ENCODE results near the gene KDM4C. TPM values are rescaled to one million over a fixed set of nuclear protein-coding genes. Genes with fewer than 3 reads are reported as not detected.
"Not testable (repeated sequence)": the region's sequence is repeated elsewhere in the genome, so short reads cannot be mapped to it uniquely, and the experiment has no call there.

The KDM4C gene
- total and polyA plus RNA-seq, 5 donors from 2014 or later: 27.9 to 99.0 (median 32.0) TPM

- Mint-ChIP-seq H3K27ac (no peak overlapping the region), H3K4me3 (no peak overlapping the region), H3K4me1 (peaks cover 4 to 12% (median 5%) of the 10 kb centered on the region in 4 donors), H3K27me3 (no peaks in the 10 kb centered on the region), H3K36me3 (peaks cover 16% of the 10 kb centered on the region), H3K9me3 (no peaks in the 10 kb centered on the region)
- Histone ChIP-seq H3K36me3 (ENCODE audit: control insufficient read depth, insufficient read depth, low read length) (peaks cover 11% of the 10 kb centered on the region), H3K9me3 (ENCODE audit: control insufficient read depth in 2 of 2, low read length in 2 of 2) (no peaks in the 10 kb centered on the region), H3K27me3 (ENCODE audit: control insufficient read depth, insufficient read depth, low read length) (no peaks in the 10 kb centered on the region), H3K4me1 (ENCODE audit: control insufficient read depth, insufficient read depth, low read length, poor library complexity, severe bottlenecking) (no peaks in the 10 kb centered on the region), H3K27ac (ENCODE audit: insufficient read depth, low read length, poor library complexity, severe bottlenecking) (no peak overlapping the region), H3K4me3 (ENCODE audit: low read depth, low read length) (no peak overlapping the region)
- ATAC-seq (ENCODE audit: low read depth in 2 of 2) (no peak), DNase-seq (no peak)
Measured at GRCh38 chr9:6805532-6805931, 47.8 kb downstream of the KDM4C start.

DNA sequence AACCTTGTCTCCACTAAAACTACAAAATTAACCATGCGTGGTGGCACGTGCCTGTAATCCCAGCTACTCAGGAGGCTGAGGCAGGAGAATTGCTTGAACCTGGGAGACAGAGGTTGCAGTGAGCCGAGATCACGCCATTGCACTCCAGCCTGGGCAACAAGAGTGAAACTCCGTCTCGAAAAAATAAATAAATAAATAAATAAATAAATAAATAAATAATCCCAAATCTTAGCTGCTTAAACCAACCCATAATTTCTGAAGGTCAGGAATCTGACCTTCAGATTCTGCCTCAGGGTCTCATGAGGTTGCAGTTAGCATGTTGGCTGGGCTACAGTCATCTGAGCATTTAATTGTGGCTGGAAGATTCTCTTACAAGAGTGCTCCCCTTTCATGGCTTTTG lies 48.5 kb downstream of the KDM4C start:
- not testable (repeated sequence) for H3K9me3 Mint-ChIP-seq; H3K4me3 Mint-ChIP-seq; DNase-seq; H3K27me3 ChIP-seq (ENCODE audit: control insufficient read depth, insufficient read depth, low read length); H3K9me3 ChIP-seq (ENCODE audit: control insufficient read depth in 2 of 2, low read length in 2 of 2); H3K27me3 Mint-ChIP-seq; H3K4me1 ChIP-seq (ENCODE audit: control insufficient read depth, insufficient read depth, low read length, poor library complexity, severe bottlenecking); H3K27ac ChIP-seq (ENCODE audit: insufficient read depth, low read length, poor library complexity, severe bottlenecking); H3K27ac Mint-ChIP-seq; H3K4me3 ChIP-seq (ENCODE audit: low read depth, low read length); ATAC-seq (ENCODE audit: low read depth in 2 of 2)
- Mint-ChIP-seq H3K36me3 (peaks cover 16% of the 10 kb centered on the region), H3K4me1 (peaks cover 2 to 12% (median 4%) of the 10 kb centered on the region in 4 donors)
- peaks cover 11% of the 10 kb centered on the region for H3K36me3 ChIP-seq (ENCODE audit: control insufficient read depth, insufficient read depth, low read length)

DNA sequence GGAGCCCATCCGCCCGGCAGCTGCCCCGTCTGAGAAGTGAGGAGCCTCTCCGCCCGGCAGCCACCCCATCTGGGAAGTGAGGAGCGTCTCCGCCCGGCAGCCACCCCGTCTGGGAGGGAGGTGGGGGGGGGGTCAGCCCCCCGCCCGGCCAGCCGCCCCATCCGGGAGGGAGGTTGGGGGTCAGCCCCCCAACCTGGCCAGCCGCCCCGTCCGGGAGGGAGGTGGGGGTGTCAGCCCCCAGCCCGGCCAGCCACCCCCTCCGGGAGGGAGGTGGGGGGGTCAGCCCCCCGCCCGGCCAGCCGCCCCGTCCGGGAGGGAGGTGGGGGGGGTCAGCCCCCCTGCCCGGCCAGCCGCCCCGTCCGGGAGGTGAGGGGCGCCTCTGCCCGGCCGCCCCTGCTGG lies 49.9 kb downstream of the KDM4C start:
- DNase-seq: not testable (repeated sequence)

GRCh38 chr9:6811436-6811835 lies 53.7 kb downstream of the KDM4C start:
- Histone ChIP-seq H3K27me3 (ENCODE audit: control insufficient read depth, insufficient read depth, low read length) (no peaks in the 10 kb centered on the region), H3K36me3 (ENCODE audit: control insufficient read depth, insufficient read depth, low read length) (peaks cover 15% of the 10 kb centered on the region), H3K4me1 (ENCODE audit: control insufficient read depth, insufficient read depth, low read length, poor library complexity, severe bottlenecking) (no peaks in the 10 kb centered on the region), H3K4me3 (ENCODE audit: low read depth, low read length) (no peak overlapping the region), H3K27ac (ENCODE audit: insufficient read depth, low read length, poor library complexity, severe bottlenecking) (no peak overlapping the region), H3K9me3 (ENCODE audit: control insufficient read depth in 2 of 2, low read length in 2 of 2) (no peaks in the 10 kb centered on the region)
- H3K4me3 Mint-ChIP-seq: no peak overlapping the region
- no peaks in the 10 kb centered on the region for H3K27me3 Mint-ChIP-seq
- H3K9me3 Mint-ChIP-seq: no peaks in the 10 kb centered on the region
- peaks cover 0 to 16% (median 10%) of the 10 kb centered on the region in 4 donors for H3K4me1 Mint-ChIP-seq
- ATAC-seq (ENCODE audit: low read depth in 2 of 2) (no peak), DNase-seq (no peak)
- no peak overlapping the region for H3K27ac Mint-ChIP-seq
- H3K36me3 Mint-ChIP-seq: peaks cover 7% of the 10 kb centered on the region

More for the DNA sequence above, 49.9 kb downstream of the KDM4C start:
- H3K4me3 Mint-ChIP-seq; H3K9me3 ChIP-seq (ENCODE audit: control insufficient read depth in 2 of 2, low read length in 2 of 2); H3K27ac Mint-ChIP-seq; H3K27me3 Mint-ChIP-seq; H3K4me1 Mint-ChIP-seq; H3K4me1 ChIP-seq (ENCODE audit: control insufficient read depth, insufficient read depth, low read length, poor library complexity, severe bottlenecking); ATAC-seq (ENCODE audit: low read depth in 2 of 2); H3K27ac ChIP-seq (ENCODE audit: insufficient read depth, low read length, poor library complexity, severe bottlenecking); H3K4me3 ChIP-seq (ENCODE audit: low read depth, low read length); H3K27me3 ChIP-seq (ENCODE audit: control insufficient read depth, insufficient read depth, low read length); H3K9me3 Mint-ChIP-seq: not testable (repeated sequence)
- peaks cover 16% of the 10 kb centered on the region for H3K36me3 ChIP-seq (ENCODE audit: control insufficient read depth, insufficient read depth, low read length)
- peaks cover 16% of the 10 kb centered on the region for H3K36me3 Mint-ChIP-seq

DNA sequence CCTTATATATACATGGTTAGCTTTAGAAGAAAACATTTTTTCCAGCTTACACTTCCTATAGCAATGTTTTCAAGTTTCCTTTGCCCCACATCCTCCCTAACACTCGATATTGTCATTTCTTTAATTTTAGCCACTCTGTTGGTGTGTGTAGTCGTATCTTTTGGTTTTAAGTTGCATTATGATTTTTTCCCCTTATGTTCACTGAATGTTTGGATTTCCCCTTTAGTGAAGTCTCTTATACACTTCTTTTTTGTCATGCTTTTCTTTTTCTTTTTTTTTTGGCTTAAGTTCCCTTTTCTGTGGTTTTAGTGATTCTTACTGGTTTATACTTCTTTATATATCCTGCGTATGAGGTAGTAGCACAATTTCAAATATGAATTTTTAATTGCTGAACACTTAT lies 58.8 kb downstream of the KDM4C start:
- H3K27me3 Mint-ChIP-seq: no peaks in the 10 kb centered on the region
- no peak for ATAC-seq (ENCODE audit: low read depth in 2 of 2)
- peaks cover 0 to 3% (median 0%) of the 10 kb centered on the region in 7 donors for H3K9me3 Mint-ChIP-seq
- Histone ChIP-seq H3K9me3 (ENCODE audit: control insufficient read depth in 2 of 2, low read length in 2 of 2) (no peaks in the 10 kb centered on the region), H3K36me3 (ENCODE audit: control insufficient read depth, insufficient read depth, low read length) (peaks cover 12% of the 10 kb centered on the region), H3K27ac (ENCODE audit: insufficient read depth, low read length, poor library complexity, severe bottlenecking) (no peak overlapping the region), H3K27me3 (ENCODE audit: control insufficient read depth, insufficient read depth, low read length) (no peaks in the 10 kb centered on the region), H3K4me3 (ENCODE audit: low read depth, low read length) (no peak overlapping the region), H3K4me1 (ENCODE audit: control insufficient read depth, insufficient read depth, low read length, poor library complexity, severe bottlenecking) (no peaks in the 10 kb centered on the region)
- DNase-seq: no peak
- H3K27ac Mint-ChIP-seq: no peak overlapping the region
- H3K4me1 Mint-ChIP-seq: peaks cover 0 to 31% (median 23%) of the 10 kb centered on the region in 4 donors
- H3K4me3 Mint-ChIP-seq: no peak overlapping the region
- peaks cover 32% of the 10 kb centered on the region for H3K36me3 Mint-ChIP-seq

DNA sequence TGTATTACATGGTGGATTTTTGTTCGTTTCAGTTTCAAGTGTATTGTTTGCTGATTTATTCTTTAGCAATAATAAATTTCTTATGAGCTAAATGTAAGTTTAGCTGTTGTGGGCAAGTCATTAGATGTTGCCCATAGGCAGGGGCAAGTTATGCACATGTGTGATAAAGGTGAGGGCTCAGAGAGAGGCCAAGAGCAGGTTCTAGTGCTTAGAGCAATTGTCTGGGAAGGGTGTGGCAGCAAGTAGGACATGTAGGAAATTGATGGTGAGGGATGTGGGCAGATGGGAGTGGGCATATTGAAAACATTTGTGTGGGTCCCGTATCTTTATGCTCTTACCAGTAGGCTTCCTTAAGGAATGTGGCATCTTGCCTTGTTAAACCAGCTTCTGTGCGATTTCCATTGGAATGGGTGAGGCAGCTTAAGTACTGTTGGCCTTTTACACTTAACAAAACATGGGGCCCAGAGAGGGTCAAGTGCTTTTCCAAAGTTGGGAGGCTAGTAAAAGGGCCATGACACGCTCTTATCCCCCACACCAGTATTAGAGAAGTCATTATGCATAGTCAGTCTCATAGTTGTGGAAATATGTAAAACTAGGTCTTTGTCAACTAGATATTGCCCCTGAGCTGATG lies 60.6 kb downstream of the KDM4C start:
- ATAC-seq (ENCODE audit: low read depth in 2 of 2): no peak
- Histone ChIP-seq H3K4me1 (ENCODE audit: control insufficient read depth, insufficient read depth, low read length, poor library complexity, severe bottlenecking) (no peaks in the 10 kb centered on the region), H3K27ac (ENCODE audit: insufficient read depth, low read length, poor library complexity, severe bottlenecking) (no peak overlapping the region), H3K27me3 (ENCODE audit: control insufficient read depth, insufficient read depth, low read length) (no peaks in the 10 kb centered on the region), H3K4me3 (ENCODE audit: low read depth, low read length) (no peak overlapping the region), H3K9me3 (ENCODE audit: control insufficient read depth in 2 of 2, low read length in 2 of 2) (no peaks in the 10 kb centered on the region), H3K36me3 (ENCODE audit: control insufficient read depth, insufficient read depth, low read length) (peaks cover 8% of the 10 kb centered on the region)
- H3K27me3 Mint-ChIP-seq: no peaks in the 10 kb centered on the region
- peaks cover 0 to 3% (median 0%) of the 10 kb centered on the region in 7 donors for H3K9me3 Mint-ChIP-seq
- H3K4me3 Mint-ChIP-seq: no peak overlapping the region
- H3K27ac Mint-ChIP-seq: peak overlapping the region in 1 of 3 donors; percentile 84
- peaks cover 33% of the 10 kb centered on the region for H3K36me3 Mint-ChIP-seq
- no peak for DNase-seq
- H3K4me1 Mint-ChIP-seq: peaks cover 0 to 27% (median 18%) of the 10 kb centered on the region in 4 donors

DNA sequence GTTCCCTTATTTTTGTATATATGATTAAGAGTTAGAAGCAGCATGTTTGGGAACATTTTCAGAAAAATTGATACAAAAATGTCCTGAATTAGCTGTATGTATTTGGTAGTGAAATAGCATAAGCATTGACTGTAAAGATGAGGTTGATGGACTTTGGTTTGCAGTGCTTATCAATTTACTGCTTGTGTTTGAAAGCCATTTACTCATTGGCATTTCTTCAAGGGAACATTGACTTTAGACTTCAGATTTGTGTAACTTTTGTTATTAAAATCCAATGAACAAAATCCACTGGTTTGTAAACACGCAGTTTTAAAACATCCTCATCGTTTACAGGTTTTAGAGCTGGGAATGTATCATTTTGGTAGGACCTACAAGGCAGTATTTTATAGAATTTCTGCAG lies 61.3 kb downstream of the KDM4C start:
- Histone ChIP-seq H3K27ac (ENCODE audit: insufficient read depth, low read length, poor library complexity, severe bottlenecking) (no peak overlapping the region), H3K4me1 (ENCODE audit: control insufficient read depth, insufficient read depth, low read length, poor library complexity, severe bottlenecking) (no peaks in the 10 kb centered on the region), H3K9me3 (ENCODE audit: control insufficient read depth in 2 of 2, low read length in 2 of 2) (no peaks in the 10 kb centered on the region), H3K36me3 (ENCODE audit: control insufficient read depth, insufficient read depth, low read length) (peaks cover 10% of the 10 kb centered on the region), H3K4me3 (ENCODE audit: low read depth, low read length) (no peak overlapping the region), H3K27me3 (ENCODE audit: control insufficient read depth, insufficient read depth, low read length) (no peaks in the 10 kb centered on the region)
- peaks cover 40% of the 10 kb centered on the region for H3K36me3 Mint-ChIP-seq
- DNase-seq (no peak), ATAC-seq (ENCODE audit: low read depth in 2 of 2) (no peak)
- H3K4me1 Mint-ChIP-seq: peaks cover 0 to 31% (median 17%) of the 10 kb centered on the region in 4 donors
- H3K9me3 Mint-ChIP-seq: peaks cover 0 to 3% (median 0%) of the 10 kb centered on the region in 7 donors
- H3K27me3 Mint-ChIP-seq: no peaks in the 10 kb centered on the region
- no peak overlapping the region for H3K27ac Mint-ChIP-seq
- H3K4me3 Mint-ChIP-seq: no peak overlapping the region

DNA sequence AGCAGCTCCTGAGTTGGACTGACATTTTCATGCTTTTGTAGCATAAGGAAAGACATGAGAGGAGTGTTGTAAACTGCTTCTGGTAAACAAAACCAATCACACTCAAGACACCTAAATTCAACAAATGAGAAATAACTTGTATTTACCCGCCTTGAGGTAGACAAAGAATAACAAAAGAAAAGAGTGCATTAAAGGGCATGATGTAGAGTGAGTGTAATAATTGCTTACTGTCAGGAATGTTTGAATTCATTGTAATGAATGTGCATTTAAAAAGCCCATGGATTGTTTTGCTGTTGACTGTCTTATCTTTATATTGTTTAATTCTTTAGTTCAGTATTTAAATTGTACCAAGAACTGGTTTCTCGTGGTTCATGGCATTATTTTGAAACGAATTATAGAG lies 61.8 kb downstream of the KDM4C start:
- Mint-ChIP-seq H3K36me3 (peaks cover 42% of the 10 kb centered on the region), H3K4me1 (peaks cover 0 to 31% (median 17%) of the 10 kb centered on the region in 4 donors)

More for the DNA sequence above, 61.8 kb downstream of the KDM4C start:
- ATAC-seq (ENCODE audit: low read depth in 2 of 2): no peak
- Histone ChIP-seq H3K9me3 (ENCODE audit: control insufficient read depth in 2 of 2, low read length in 2 of 2) (no peaks in the 10 kb centered on the region), H3K27ac (ENCODE audit: insufficient read depth, low read length, poor library complexity, severe bottlenecking) (no peak overlapping the region), H3K4me3 (ENCODE audit: low read depth, low read length) (no peak overlapping the region), H3K4me1 (ENCODE audit: control insufficient read depth, insufficient read depth, low read length, poor library complexity, severe bottlenecking) (no peaks in the 10 kb centered on the region), H3K36me3 (ENCODE audit: control insufficient read depth, insufficient read depth, low read length) (peaks cover 10% of the 10 kb centered on the region), H3K27me3 (ENCODE audit: control insufficient read depth, insufficient read depth, low read length) (no peaks in the 10 kb centered on the region)
- no peak for DNase-seq
- H3K27me3 Mint-ChIP-seq: no peaks in the 10 kb centered on the region
- no peak overlapping the region for H3K27ac Mint-ChIP-seq
- peaks cover 0 to 3% (median 0%) of the 10 kb centered on the region in 7 donors for H3K9me3 Mint-ChIP-seq
- H3K4me3 Mint-ChIP-seq: no peak overlapping the region

Measured in CD4-positive, CD25-positive, alpha-beta regulatory T cell (primary cell).